ENCODE results near the gene KIRREL1. TPM values are rescaled to one million over a fixed set of nuclear protein-coding genes. Genes with fewer than 3 reads are reported as not detected.

Gene KIRREL1
- total RNA-seq, 2 experiments from 2014 or later = not detected

- DNase-seq (no peak), ATAC-seq (ENCODE audit: poor library complexity) (no peak)
- Mint-ChIP-seq H3K27ac (no peak overlapping the region), H3K4me1 (ENCODE audit: low read depth) (no peaks in the 10 kb centered on the region), H3K27me3 (peaks cover 35% of the 10 kb centered on the region), H3K36me3 (ENCODE audit: low read depth) (no peaks in the 10 kb centered on the region), H3K4me3 (no peak overlapping the region), H3K9me3 (no peaks in the 10 kb centered on the region)
- Histone ChIP-seq H3K27ac (ENCODE audit: low read depth in 1 of 2, low read length in 2 of 2) (no peak overlapping the region), H3K4me3 (ENCODE audit: low read length) (no peak overlapping the region), H3K9me3 (ENCODE audit: control insufficient read depth in 1 of 2, insufficient read depth in 1 of 2, low read length in 2 of 2) (no peaks in the 10 kb centered on the region), H3K36me3 (ENCODE audit: insufficient read depth, low read length) (no peaks in the 10 kb centered on the region), H3K27me3 (ENCODE audit: control insufficient read depth in 1 of 2, insufficient read depth in 2 of 2, low read length in 2 of 2) (no peaks in the 10 kb centered on the region), H3K4me1 (ENCODE audit: insufficient read depth, low read length) (no peaks in the 10 kb centered on the region)
- intact Hi-C loops (cut with DNase I, micrococcal nuclease) = no loop called here
- TF ChIP-seq CTCF (IDR thresholded peaks at IDR 0.05) = no peak
- ChIA-PET CTCF (no interaction called here), POLR2A (no interaction called here)
These were observed 44.4 kb upstream of the KIRREL1 start for GRCh38 chr1:157949074-157949354.

GRCh38 chr1:157951230-157951629 is 42.2 kb upstream of the KIRREL1 start:
- intact Hi-C loops (cut with DNase I, micrococcal nuclease) = no loop called here
- Mint-ChIP-seq H3K27me3 (peaks cover 42% of the 10 kb centered on the region), H3K27ac (no peak overlapping the region), H3K4me1 (ENCODE audit: low read depth) (no peaks in the 10 kb centered on the region), H3K4me3 (no peak overlapping the region), H3K9me3 (no peaks in the 10 kb centered on the region), H3K36me3 (ENCODE audit: low read depth) (no peaks in the 10 kb centered on the region)
- H3K9me3 ChIP-seq (ENCODE audit: control insufficient read depth in 1 of 2, insufficient read depth in 1 of 2, low read length in 2 of 2) = no peaks in the 10 kb centered on the region
- DNase-seq = no peak
- TF ChIP-seq CTCF (IDR thresholded peaks at IDR 0.05) = no peak
- no peaks in the 10 kb centered on the region for H3K4me1 ChIP-seq (ENCODE audit: insufficient read depth, low read length)
- ChIA-PET CTCF (no interaction called here), POLR2A (no interaction called here)
- no peak overlapping the region for H3K4me3 ChIP-seq (ENCODE audit: low read length)
- ATAC-seq (ENCODE audit: poor library complexity) = no peak
- no peaks in the 10 kb centered on the region for H3K36me3 ChIP-seq (ENCODE audit: insufficient read depth, low read length)
- no peak overlapping the region for H3K27ac ChIP-seq (ENCODE audit: low read depth in 1 of 2, low read length in 2 of 2)
- no peaks in the 10 kb centered on the region for H3K27me3 ChIP-seq (ENCODE audit: control insufficient read depth in 1 of 2, insufficient read depth in 2 of 2, low read length in 2 of 2)

GRCh38 chr1:157952601-157953000 is 40.8 kb upstream of the KIRREL1 start:
- DNase-seq = no peak
- H3K36me3 Mint-ChIP-seq (ENCODE audit: low read depth) = no peaks in the 10 kb centered on the region

More at GRCh38 chr1:157952601-157953000, 40.8 kb upstream of the KIRREL1 start:
- ChIA-PET CTCF (no interaction called here), POLR2A (no interaction called here)
- no peaks in the 10 kb centered on the region for H3K9me3 ChIP-seq (ENCODE audit: control insufficient read depth in 1 of 2, insufficient read depth in 1 of 2, low read length in 2 of 2)
- Mint-ChIP-seq H3K27ac (no peak overlapping the region), H3K4me1 (ENCODE audit: low read depth) (no peaks in the 10 kb centered on the region), H3K9me3 (no peaks in the 10 kb centered on the region), H3K4me3 (no peak overlapping the region), H3K27me3 (peaks cover 49% of the 10 kb centered on the region)
- H3K4me1 ChIP-seq (ENCODE audit: insufficient read depth, low read length) = no peaks in the 10 kb centered on the region
- no peak overlapping the region for H3K27ac ChIP-seq (ENCODE audit: low read depth in 1 of 2, low read length in 2 of 2)
- no peaks in the 10 kb centered on the region for H3K27me3 ChIP-seq (ENCODE audit: control insufficient read depth in 1 of 2, insufficient read depth in 2 of 2, low read length in 2 of 2)
- ATAC-seq (ENCODE audit: poor library complexity) = no peak
- no peak for TF ChIP-seq CTCF (IDR thresholded peaks at IDR 0.05)
- no peak overlapping the region for H3K4me3 ChIP-seq (ENCODE audit: low read length)
- H3K36me3 ChIP-seq (ENCODE audit: insufficient read depth, low read length) = no peaks in the 10 kb centered on the region
- intact Hi-C loops (cut with DNase I, micrococcal nuclease) = no loop called here
